ENCODE results near the gene MCUR1. TPM values are rescaled to one million over a fixed set of nuclear protein-coding genes. Genes with fewer than 3 reads are reported as not detected.
A peak's percentile ranks its signal among the peaks of the same experiment; 100 is the strongest.

MCUR1 gene
- total and polyA plus RNA-seq, 8 donors, result 2.3 to 16.4 (median 8.9) TPM

GRCh38 chr6:13742961-13743735 is 71.2 kb downstream of the MCUR1 start:
- Histone ChIP-seq H3K9me3 (no peaks in the 10 kb centered on the region), H3K36me3 (no peaks in the 10 kb centered on the region), H3K4me1 (no peaks in the 10 kb centered on the region), H3K4me3 (peak overlapping the region; percentile 16 to 32 (median 31)), H3K27ac (no peak overlapping the region), H3K27me3 (peaks cover 0 to 5% (median 4%) of the 10 kb centered on the region in 3 donors)
- intact Hi-C loops (cut with DNase I; ENCODE audit: low total_unique reads), result no loop called here
- WGBS, 5 donors, result 60 to 90% (median 71%) methylated on average over 33 to 56 of the region's 56 CpGs
- TF ChIP-seq CTCF (IDR thresholded peaks at IDR 0.05) (no peak), POLR2A (IDR thresholded peaks at IDR 0.05) (no peak)
- no peak for DNase-seq

DNA sequence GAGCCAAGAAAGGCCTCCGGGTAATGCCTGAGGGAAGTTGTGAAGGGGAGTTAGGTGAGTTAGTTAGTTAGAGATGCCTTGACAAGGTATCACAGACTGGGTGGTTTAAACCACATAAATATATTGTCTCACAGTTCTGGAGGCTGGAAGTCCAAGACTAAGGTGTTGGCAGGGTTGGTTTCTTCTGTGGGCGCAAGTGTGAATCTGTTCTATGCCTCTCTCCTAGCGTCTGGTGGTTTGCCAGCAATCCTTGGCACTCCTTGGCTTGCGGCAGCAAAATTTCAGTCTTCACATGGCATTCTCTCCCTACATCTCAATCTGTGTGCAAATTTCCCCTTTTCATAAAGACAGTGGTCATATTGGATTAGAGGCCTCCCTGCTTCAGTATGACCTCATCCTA is 73.0 kb downstream of the MCUR1 start:
- no peak overlapping the region for H3K27ac ChIP-seq
- 80 to 98% (median 94%) methylated on average over 4 of the region's 4 CpGs for WGBS, 5 donors

More for the DNA sequence above, 73.0 kb downstream of the MCUR1 start:
- no peak for TF ChIP-seq POLR2A (IDR thresholded peaks at IDR 0.05)
- TF ChIP-seq POLR2AphosphoS5 (IDR thresholded peaks at IDR 0.05), result no peak
- no peak for TF ChIP-seq CTCF (IDR thresholded peaks at IDR 0.05)
- no peak for TF ChIP-seq EP300 (IDR thresholded peaks at IDR 0.05)
- intact Hi-C loops (cut with DNase I; ENCODE audit: low total_unique reads), result no loop called here
- Histone ChIP-seq H3K9me3 (no peaks in the 10 kb centered on the region), H3K27me3 (peaks cover 0 to 5% (median 4%) of the 10 kb centered on the region in 3 donors), H3K4me1 (no peaks in the 10 kb centered on the region), H3K4me3 (no peak overlapping the region), H3K36me3 (no peaks in the 10 kb centered on the region)
- no peak for DNase-seq

Other genes with a start within 250 kb of the MCUR1 start
- gene SIRT5, start 240.0 kb downstream of the MCUR1 start, total RNA-seq, result 10 to 100 TPM in 1 of 5 donors, 1 to 10 TPM in 4; 1.8 to 10.3 (median 5.1) TPM
- 1 to 10 TPM; 4.1 to 6.9 (median 4.3) TPM for gene SIRT5, start 240.0 kb downstream of the MCUR1 start, polyA plus RNA-seq
- 100 to 1,000 TPM in 1 of 5 donors, 10 to 100 TPM in 4; 18.1 to 147 (median 67.9) TPM for gene NOL7, start 199.2 kb downstream of the MCUR1 start, total RNA-seq
- gene NOL7, start 199.2 kb downstream of the MCUR1 start, polyA plus RNA-seq, result 10 to 100 TPM; 50.8 to 68.7 (median 57.3) TPM
- 10 to 100 TPM; 17.4 to 51.4 (median 21.0) TPM for gene RANBP9, start 102.7 kb downstream of the MCUR1 start, total RNA-seq
- gene RANBP9, start 102.7 kb downstream of the MCUR1 start, polyA plus RNA-seq, result 10 to 100 TPM; 13.1 to 21.8 (median 18.6) TPM
- under 1 TPM in 1 of 5 donors, not detected in 4; 0.18 TPM for gene RNF182, start 110.4 kb upstream of the MCUR1 start, total RNA-seq
- gene RNF182, start 110.4 kb upstream of the MCUR1 start, polyA plus RNA-seq, result under 1 TPM in 1 of 3 donors, not detected in 2; 0.10 TPM